ENCODE data around the gene DNLZ.

The DNLZ gene

GRCh38 chr9:136309806-136310220, 53.7 kb downstream of the DNLZ start:
- TF ChIP-seq CTCF (IDR thresholded peaks at IDR 0.05; ENCODE audit: borderline replicate concordance, insufficient read depth, low read depth, low read length), result no peak
- no peak overlapping the region for H3K4me3 ChIP-seq (ENCODE audit: low read depth, low read length)
